Measurements from ENCODE around the gene SP110. TPM values are rescaled to one million over a fixed set of nuclear protein-coding genes. Genes with fewer than 3 reads are reported as not detected.

Gene SP110
- total RNA-seq, 1 experiment from 2014 or later = 11.0 TPM

DNA sequence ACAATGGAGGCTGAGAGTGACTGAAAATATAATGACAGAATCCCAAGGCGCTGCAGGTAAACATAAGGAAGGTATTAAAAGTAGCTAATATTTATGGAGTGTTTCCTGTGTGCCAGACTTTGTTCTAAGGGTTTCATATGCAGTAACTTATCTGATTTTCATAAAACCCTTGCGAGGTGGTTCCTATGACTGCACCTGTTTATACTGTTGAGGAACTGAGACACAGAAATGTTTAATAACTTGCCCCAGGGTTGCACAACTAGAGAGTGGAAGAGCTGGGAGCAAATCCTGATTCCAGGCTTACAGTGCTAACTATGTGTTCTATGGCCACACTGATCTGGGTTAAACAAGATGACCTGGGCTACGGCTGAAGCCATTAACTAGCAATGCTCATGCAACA lies 2.4 kb downstream of the SP110 start:
- Histone ChIP-seq H3K27me3 (replicated peaks; ENCODE audit: insufficient read depth, low read depth, low read length, poor library complexity) (no peaks in the 10 kb centered on the region), H3K4me1 (ENCODE audit: insufficient read depth, low read length, poor library complexity, severe bottlenecking) (peaks cover 4% of the 10 kb centered on the region), H3K4me3 (ENCODE audit: low read depth, low read length, poor library complexity, severe bottlenecking) (no peak overlapping the region), H3K36me3 (ENCODE audit: insufficient read depth, low read length, poor library complexity, severe bottlenecking) (no peaks in the 10 kb centered on the region), H3K27ac (ENCODE audit: low read depth, low read length, poor library complexity, severe bottlenecking) (no peak overlapping the region), H3K9me3 (ENCODE audit: low read depth, low read length, poor library complexity, severe bottlenecking) (no peaks in the 10 kb centered on the region)
- CTCF ChIA-PET = no interaction called here
- POLR2A ChIA-PET (ENCODE audit: low non-redundant PET) = interaction anchor here (0.7 kb wide), 1 partner anchor 247 kb away, joined by 6 read pairs; no protein-coding TSS in a partner anchor
- intact Hi-C loops (cut with micrococcal nuclease; ENCODE audit: unreplicated experiment) = no loop called here
- DNase-seq (ENCODE audit: low spot score) = no peak
- TF ChIP-seq EZH2 (IDR thresholded peaks at IDR 0.05; ENCODE audit: borderline replicate concordance, low read depth, low read length, poor library complexity, severe bottlenecking) = no peak
- TF ChIP-seq, protein P1, sequence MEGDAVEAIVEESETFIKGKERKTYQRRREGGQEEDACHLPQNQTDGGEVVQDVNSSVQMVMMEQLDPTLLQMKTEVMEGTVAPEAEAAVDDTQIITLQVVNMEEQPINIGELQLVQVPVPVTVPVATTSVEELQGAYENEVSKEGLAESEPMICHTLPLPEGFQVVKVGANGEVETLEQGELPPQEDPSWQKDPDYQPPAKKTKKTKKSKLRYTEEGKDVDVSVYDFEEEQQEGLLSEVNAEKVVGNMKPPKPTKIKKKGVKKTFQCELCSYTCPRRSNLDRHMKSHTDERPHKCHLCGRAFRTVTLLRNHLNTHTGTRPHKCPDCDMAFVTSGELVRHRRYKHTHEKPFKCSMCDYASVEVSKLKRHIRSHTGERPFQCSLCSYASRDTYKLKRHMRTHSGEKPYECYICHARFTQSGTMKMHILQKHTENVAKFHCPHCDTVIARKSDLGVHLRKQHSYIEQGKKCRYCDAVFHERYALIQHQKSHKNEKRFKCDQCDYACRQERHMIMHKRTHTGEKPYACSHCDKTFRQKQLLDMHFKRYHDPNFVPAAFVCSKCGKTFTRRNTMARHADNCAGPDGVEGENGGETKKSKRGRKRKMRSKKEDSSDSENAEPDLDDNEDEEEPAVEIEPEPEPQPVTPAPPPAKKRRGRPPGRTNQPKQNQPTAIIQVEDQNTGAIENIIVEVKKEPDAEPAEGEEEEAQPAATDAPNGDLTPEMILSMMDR (conservative IDR thresholded peaks at IDR 0.05; ENCODE audit: low read depth, low read length) = no peak
- BruUV-seq (replicated peaks) = no TSS peak

DNA sequence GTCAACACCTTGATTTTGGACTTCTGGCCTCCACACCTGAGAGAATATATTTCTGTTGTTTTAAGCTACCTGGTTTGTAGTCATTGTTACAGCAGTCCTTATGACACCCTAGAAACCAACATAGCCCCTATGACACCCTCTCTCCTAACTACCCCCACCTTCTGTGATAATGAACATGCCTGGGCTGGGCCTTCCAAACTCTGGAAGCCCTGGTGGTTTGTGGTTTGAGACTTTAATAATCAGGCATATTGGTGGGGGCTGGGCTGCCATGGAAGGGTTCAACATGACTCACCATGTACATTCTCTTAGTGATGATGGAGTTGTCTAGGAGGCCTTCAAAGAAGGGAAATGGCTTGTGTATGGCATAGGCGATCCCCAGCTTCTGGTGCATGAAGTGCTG lies 3.3 kb downstream of the SP110 start:
- no peaks in the 10 kb centered on the region for H3K27me3 ChIP-seq (replicated peaks; ENCODE audit: insufficient read depth, low read depth, low read length, poor library complexity)
- no peak for DNase-seq (ENCODE audit: low spot score)
- intact Hi-C loops (cut with micrococcal nuclease; ENCODE audit: unreplicated experiment) = no loop called here
- TF ChIP-seq, protein P1 (conservative IDR thresholded peaks at IDR 0.05; ENCODE audit: low read depth, low read length) = no peak
- TF ChIP-seq EZH2 (IDR thresholded peaks at IDR 0.05; ENCODE audit: borderline replicate concordance, low read depth, low read length, poor library complexity, severe bottlenecking) = no peak
- no peak overlapping the region for H3K27ac ChIP-seq (ENCODE audit: low read depth, low read length, poor library complexity, severe bottlenecking)
- BruUV-seq (replicated peaks) = no TSS peak
- H3K36me3 ChIP-seq (ENCODE audit: insufficient read depth, low read length, poor library complexity, severe bottlenecking) = no peaks in the 10 kb centered on the region
- no peaks in the 10 kb centered on the region for H3K9me3 ChIP-seq (ENCODE audit: low read depth, low read length, poor library complexity, severe bottlenecking)
- ChIA-PET POLR2A (ENCODE audit: low non-redundant PET) (no interaction called here), CTCF (no interaction called here)
- no peak overlapping the region for H3K4me3 ChIP-seq (ENCODE audit: low read depth, low read length, poor library complexity, severe bottlenecking)
- H3K4me1 ChIP-seq (ENCODE audit: insufficient read depth, low read length, poor library complexity, severe bottlenecking) = peaks cover 4% of the 10 kb centered on the region

GRCh38 chr2:230209422-230210051 lies 10.2 kb downstream of the SP110 start:
- POLR2A ChIA-PET (ENCODE audit: low non-redundant PET) = no interaction called here

More at GRCh38 chr2:230209422-230210051, 10.2 kb downstream of the SP110 start:
- BruUV-seq (replicated peaks) = no TSS peak
- H3K27me3 ChIP-seq (replicated peaks; ENCODE audit: insufficient read depth, low read depth, low read length, poor library complexity) = no peaks in the 10 kb centered on the region
- no peaks in the 10 kb centered on the region for H3K9me3 ChIP-seq (ENCODE audit: low read depth, low read length, poor library complexity, severe bottlenecking)
- H3K36me3 ChIP-seq (ENCODE audit: insufficient read depth, low read length, poor library complexity, severe bottlenecking) = no peaks in the 10 kb centered on the region
- intact Hi-C loops (cut with micrococcal nuclease; ENCODE audit: unreplicated experiment) = no loop called here
- no peaks in the 10 kb centered on the region for H3K4me1 ChIP-seq (ENCODE audit: insufficient read depth, low read length, poor library complexity, severe bottlenecking)
- H3K4me3 ChIP-seq (ENCODE audit: low read depth, low read length, poor library complexity, severe bottlenecking) = no peak overlapping the region
- DNase-seq (ENCODE audit: low spot score) = no peak
- CTCF ChIA-PET = no interaction called here
- H3K27ac ChIP-seq (ENCODE audit: low read depth, low read length, poor library complexity, severe bottlenecking) = no peak overlapping the region
- TF ChIP-seq, protein P1 (conservative IDR thresholded peaks at IDR 0.05; ENCODE audit: low read depth, low read length) = no peak
- TF ChIP-seq EZH2 (IDR thresholded peaks at IDR 0.05; ENCODE audit: borderline replicate concordance, low read depth, low read length, poor library complexity, severe bottlenecking) = no peak
